PC-3 (cell line): Measurements from ENCODE around the gene MAK.

Experiments used
- CTCF ChIP-seq: fragments of 300-600 bp; sonication (generic); conservative IDR thresholded peaks from 2 replicates; pipeline ENCODE4 v1.5.1; 2017; ENCODE audit warnings: antibody characterized with exemption, low read depth, mild to moderate bottlenecking, low read length
- EZH2 ChIP-seq: fragments of 300-600 bp; sonication (generic); IDR thresholded peaks from one replicate; pipeline ENCODE4 v1.6.1; 2017; ENCODE audit warnings: antibody characterized with exemption, mild to moderate bottlenecking, low read length; ENCODE audit not compliant: unreplicated experiment
- EZH2phosphoT487 ChIP-seq: fragments of 300-600 bp; sonication (generic); IDR thresholded peaks from 2 replicates; pipeline ENCODE4 v1.6.1; 2018; ENCODE audit warnings: mild to moderate bottlenecking, antibody characterized with exemption, low read length, borderline replicate concordance

DNA sequence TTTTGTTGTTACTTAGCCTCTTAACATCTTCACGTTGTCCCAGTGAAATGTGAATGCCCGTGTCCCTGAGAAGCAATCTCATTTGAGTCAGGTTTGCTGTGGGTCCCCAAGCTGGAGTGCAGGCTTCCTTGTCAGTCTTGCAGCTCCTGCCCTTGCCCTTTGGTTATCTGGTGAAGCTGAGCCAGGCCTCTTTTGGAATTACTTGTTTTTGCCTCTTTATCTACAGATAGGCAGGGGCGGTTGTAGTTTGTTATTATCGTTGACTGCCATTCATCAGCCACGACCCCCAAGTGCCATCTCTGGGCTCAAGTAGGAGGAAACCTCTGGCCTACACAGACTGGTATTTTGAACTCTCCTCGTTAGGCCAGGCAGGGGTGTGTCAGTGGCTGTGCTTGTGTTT is 113.3 kb downstream of the MAK start:
- no peak for TF ChIP-seq CTCF
- TF ChIP-seq EZH2: no peak
- no peak for TF ChIP-seq EZH2phosphoT487
